SU-DHL-6 (cell line): ENCODE measurements around the gene EID2B.

ENCODE experiments used
- EZH2phosphoT487 ChIP-seq: fragments of 200-600 bp; sonication (generic), shearing (Covaris generic); conservative IDR thresholded peaks from 2 replicates; pipeline ENCODE4 v1.6.1; 2018; ENCODE audit warnings: mild to moderate bottlenecking, antibody characterized with exemption, low read length, moderate library complexity, mixed read lengths
- TF ChIP-seq, protein P1 (sequence below): fragments of 200-600 bp; sonication (generic); IDR thresholded peaks from one replicate; pipeline ENCODE4 v1.5.1; 2017; ENCODE audit warnings: antibody characterized with exemption, mild to moderate bottlenecking, low read length, moderate library complexity; ENCODE audit not compliant: insufficient read depth, poor library complexity, severe bottlenecking

DNA sequence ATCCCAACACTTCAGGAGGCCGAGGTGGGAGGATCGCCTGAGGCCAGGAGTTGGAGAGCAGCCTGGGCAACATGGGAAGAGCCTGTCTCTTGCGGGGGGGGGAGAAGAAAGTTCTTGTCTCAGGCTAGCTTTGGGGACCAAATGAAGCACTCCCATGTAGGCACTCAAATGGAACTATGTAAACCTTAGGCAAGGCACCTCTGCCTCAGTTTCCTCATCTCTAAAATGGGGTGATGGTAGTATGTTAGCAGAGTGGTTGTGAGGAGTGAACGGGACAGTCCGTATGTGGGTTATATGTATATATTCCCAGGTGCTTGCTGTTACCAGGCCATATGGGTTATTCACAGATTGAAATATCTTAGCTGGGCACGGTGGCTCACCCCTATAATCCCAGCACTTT lies 40.4 kb downstream of the EID2B start:
- TF ChIP-seq, protein P1, sequence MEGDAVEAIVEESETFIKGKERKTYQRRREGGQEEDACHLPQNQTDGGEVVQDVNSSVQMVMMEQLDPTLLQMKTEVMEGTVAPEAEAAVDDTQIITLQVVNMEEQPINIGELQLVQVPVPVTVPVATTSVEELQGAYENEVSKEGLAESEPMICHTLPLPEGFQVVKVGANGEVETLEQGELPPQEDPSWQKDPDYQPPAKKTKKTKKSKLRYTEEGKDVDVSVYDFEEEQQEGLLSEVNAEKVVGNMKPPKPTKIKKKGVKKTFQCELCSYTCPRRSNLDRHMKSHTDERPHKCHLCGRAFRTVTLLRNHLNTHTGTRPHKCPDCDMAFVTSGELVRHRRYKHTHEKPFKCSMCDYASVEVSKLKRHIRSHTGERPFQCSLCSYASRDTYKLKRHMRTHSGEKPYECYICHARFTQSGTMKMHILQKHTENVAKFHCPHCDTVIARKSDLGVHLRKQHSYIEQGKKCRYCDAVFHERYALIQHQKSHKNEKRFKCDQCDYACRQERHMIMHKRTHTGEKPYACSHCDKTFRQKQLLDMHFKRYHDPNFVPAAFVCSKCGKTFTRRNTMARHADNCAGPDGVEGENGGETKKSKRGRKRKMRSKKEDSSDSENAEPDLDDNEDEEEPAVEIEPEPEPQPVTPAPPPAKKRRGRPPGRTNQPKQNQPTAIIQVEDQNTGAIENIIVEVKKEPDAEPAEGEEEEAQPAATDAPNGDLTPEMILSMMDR = no peak
- no peak for TF ChIP-seq EZH2phosphoT487
